Esophagus muscularis mucosa (tissue), 4 donors: Measurements from ENCODE around the gene DDX23. TPM values are rescaled to one million over a fixed set of nuclear protein-coding genes. Genes with fewer than 3 reads are reported as not detected.
"Not testable (repeated sequence)": the region's sequence is repeated elsewhere in the genome, so short reads cannot be mapped to it uniquely, and the experiment has no call there.

Source experiments
- DNase-seq: peaks from one replicate; pipeline ENCODE4 v3.0.0-alpha.2; 2017; ENCODE audit errors: extremely low spot score
- H3K27ac ChIP-seq, 4 donors: fragments of 200-600 bp; sonication (generic); replicated peaks in 1 of 4; 1 replicate in 3 of 4; 2 replicates in 1 of 4; pipeline ENCODE4 v1.5.1; 2016 to 2019; ENCODE audit warnings: mild to moderate bottlenecking in 1 of 4
- H3K27me3 ChIP-seq, 4 donors: fragments of 200-600 bp; sonication (generic); one replicate each; pipeline versions ENCODE4 v1.5.1 to v1.6.0; 2016 to 2019
- H3K36me3 ChIP-seq, 4 donors: fragments of 200-600 bp; sonication (generic); one replicate each; pipeline ENCODE4 v1.5.1; 2016 to 2019
- H3K4me1 ChIP-seq, 4 donors: fragments of 200-600 bp; sonication (generic); one replicate each; pipeline ENCODE4 v1.5.1; 2016 to 2019
- H3K4me3 ChIP-seq, 4 donors: fragments of 200-600 bp; sonication (generic); 1 replicate in 2 of 4; 2 replicates in 2 of 4; pipeline ENCODE4 v1.5.1; 2016 to 2019; ENCODE audit warnings: mild to moderate bottlenecking in 4 of 4, moderate library complexity in 1 of 4
- H3K9me3 ChIP-seq, 4 donors: fragments of 200-600 bp; sonication (generic); 1 replicate in 3 of 4; 2 replicates in 1 of 4; pipeline ENCODE4 v1.5.1; 2016 to 2019
- EP300 ChIP-seq: sonication (generic); formaldehyde crosslinking; IDR thresholded peaks from one replicate; pipeline ENCODE4 v1.6.1; 2017; ENCODE audit warnings: antibody characterized with exemption
- POLR2A ChIP-seq: fragments of 450-650 bp; IDR thresholded peaks from one replicate; pipeline ENCODE4 v1.6.1; 2017; ENCODE audit warnings: antibody characterized with exemption, moderate library complexity, mild to moderate bottlenecking, low read depth
- POLR2AphosphoS5 ChIP-seq, 2 donors: sonication (generic); formaldehyde crosslinking; IDR thresholded peaks; one replicate each; pipeline ENCODE4 v1.6.1; 2017; ENCODE audit warnings: antibody characterized with exemption in 2 of 2
- whole genome bisulfite sequencing: methylation state at CpG from one replicate; pipeline ENCODE4 v1.1.5; 2018; 5-methylcytosine and 5-hydroxymethylcytosine counted together
- intact Hi-C: fragments of 100-400 bp; cut with DNase I; formaldehyde crosslinking; loops from one replicate; pipeline ENCODE4 v1.15.1; 2023
- total RNA-seq, 4 donors: library from RNA; depleted of rRNA; stranded (reverse); fragments of >200 nt; gene quantifications; one replicate each; pipeline versions ENCODE4 v1.1.0 to v1.2.1, GENCODE V29; 2016
- TF ChIP-seq, protein P1 (sequence below), 3 experiments: fragments of 200-600 bp in 2 of 3; fragments of 450-650 bp in 1 of 3; sonication (generic) in 2 of 3; IDR thresholded peaks; one replicate each; pipeline ENCODE4 v1.5.1; 2017 to 2019; ENCODE audit warnings: antibody characterized with exemption in 3 of 3, mild to moderate bottlenecking in 2 of 3, moderate library complexity in 1 of 3

The DDX23 gene
- total RNA-seq, 4 donors from 2014 or later = 51.1 to 88.3 (median 74.1) TPM

DNA sequence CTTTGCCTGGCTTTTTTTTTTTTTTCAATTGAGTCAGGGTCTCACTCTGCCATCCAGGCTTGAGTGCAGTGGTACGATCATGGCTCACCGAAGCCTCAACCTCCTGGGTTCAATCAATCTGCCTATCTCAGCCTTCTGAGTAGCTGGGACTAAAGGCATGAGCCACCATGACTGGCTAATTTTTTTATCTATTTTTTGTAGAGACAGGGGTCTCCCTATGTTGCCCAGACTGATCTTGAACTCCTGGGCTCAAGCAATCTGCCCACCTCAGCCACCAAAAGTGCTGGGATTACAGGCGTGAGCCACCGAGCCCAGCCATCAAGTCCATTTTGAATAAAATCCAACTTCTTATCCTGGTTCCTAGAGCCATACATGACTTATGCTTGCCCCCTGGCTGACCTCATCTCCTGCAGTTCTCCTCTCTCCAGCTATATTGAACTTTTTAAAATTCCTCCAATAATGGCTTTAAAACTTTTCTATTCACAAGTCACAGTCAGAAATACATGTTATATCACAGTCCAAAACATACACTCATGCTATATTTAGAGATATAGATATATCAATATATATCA lies 24.1 kb upstream of the DDX23 start:
- Histone ChIP-seq H3K4me1 (no peaks in the 10 kb centered on the region), H3K27ac (no peak overlapping the region), H3K9me3 (no peaks in the 10 kb centered on the region), H3K36me3 (no peaks in the 10 kb centered on the region), H3K4me3 (no peak overlapping the region), H3K27me3 (peaks cover 0 to 29% (median under 1%) of the 10 kb centered on the region in 4 donors)
- TF ChIP-seq POLR2A (no peak), POLR2AphosphoS5 (IDR thresholded peaks at IDR 0.05) (no peak), EP300 (no peak)
- TF ChIP-seq, protein P1, sequence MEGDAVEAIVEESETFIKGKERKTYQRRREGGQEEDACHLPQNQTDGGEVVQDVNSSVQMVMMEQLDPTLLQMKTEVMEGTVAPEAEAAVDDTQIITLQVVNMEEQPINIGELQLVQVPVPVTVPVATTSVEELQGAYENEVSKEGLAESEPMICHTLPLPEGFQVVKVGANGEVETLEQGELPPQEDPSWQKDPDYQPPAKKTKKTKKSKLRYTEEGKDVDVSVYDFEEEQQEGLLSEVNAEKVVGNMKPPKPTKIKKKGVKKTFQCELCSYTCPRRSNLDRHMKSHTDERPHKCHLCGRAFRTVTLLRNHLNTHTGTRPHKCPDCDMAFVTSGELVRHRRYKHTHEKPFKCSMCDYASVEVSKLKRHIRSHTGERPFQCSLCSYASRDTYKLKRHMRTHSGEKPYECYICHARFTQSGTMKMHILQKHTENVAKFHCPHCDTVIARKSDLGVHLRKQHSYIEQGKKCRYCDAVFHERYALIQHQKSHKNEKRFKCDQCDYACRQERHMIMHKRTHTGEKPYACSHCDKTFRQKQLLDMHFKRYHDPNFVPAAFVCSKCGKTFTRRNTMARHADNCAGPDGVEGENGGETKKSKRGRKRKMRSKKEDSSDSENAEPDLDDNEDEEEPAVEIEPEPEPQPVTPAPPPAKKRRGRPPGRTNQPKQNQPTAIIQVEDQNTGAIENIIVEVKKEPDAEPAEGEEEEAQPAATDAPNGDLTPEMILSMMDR (IDR thresholded peaks at IDR 0.05) = no peak
- intact Hi-C loops = no loop called here
- DNase-seq = no peak
- WGBS = 71% methylated on average over 4 of the region's 4 CpGs

DNA sequence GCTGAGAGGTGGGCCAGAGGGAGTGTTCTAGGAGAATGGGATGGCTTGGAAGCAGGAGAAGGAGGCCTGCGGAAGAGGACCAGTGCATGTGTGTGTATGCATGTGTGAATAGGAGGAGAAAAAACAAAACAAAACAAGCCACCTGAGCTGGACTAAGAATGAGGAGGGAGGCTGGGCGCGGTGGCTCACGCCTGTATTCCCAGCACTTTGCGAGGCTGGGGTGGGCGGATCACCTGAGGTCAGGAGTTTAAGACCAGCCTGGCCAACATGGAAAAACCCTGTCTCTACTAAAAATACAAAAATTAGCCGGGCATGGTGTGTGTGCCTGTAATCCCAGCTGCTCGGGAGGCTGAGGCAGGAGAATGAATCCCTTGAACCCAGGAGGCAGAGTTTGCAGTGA lies 21.6 kb upstream of the DDX23 start:
- DNase-seq, H3K27ac ChIP-seq, H3K4me1 ChIP-seq, H3K27me3 ChIP-seq, H3K9me3 ChIP-seq, H3K36me3 ChIP-seq, H3K4me3 ChIP-seq, intact Hi-C loops: not testable (repeated sequence)
- 87% methylated on average over 8 of the region's 8 CpGs for WGBS

DNA sequence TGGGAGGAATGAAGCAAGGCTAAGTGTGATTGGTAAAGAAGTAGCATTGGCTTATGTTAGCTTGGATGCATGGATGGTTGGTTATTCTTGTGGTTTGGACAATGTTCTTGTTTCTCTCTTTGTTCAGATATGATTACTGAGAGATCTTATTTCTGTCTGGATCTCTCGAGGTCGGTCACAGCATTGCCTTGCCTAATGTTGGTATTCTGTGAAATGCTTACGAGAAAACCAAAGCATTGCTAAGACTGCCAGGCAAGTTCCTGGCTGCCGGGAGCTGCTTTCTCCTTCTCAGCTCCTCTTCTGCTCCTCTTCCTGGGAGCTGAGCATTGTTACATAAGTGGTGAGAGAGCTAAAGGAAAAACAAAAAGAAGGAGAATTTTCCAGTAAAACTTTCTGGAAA lies 21.1 kb upstream of the DDX23 start:
- intact Hi-C loops = no loop called here
- H3K4me1 ChIP-seq = no peaks in the 10 kb centered on the region
- H3K27me3 ChIP-seq = peaks cover 0 to under 1% (median 0%) of the 10 kb centered on the region in 4 donors
- no peaks in the 10 kb centered on the region for H3K9me3 ChIP-seq
- no peak for DNase-seq
- no peak overlapping the region for H3K27ac ChIP-seq
- WGBS = 69% methylated on average over 4 of the region's 4 CpGs
- TF ChIP-seq EP300 = no peak
- TF ChIP-seq POLR2AphosphoS5 (IDR thresholded peaks at IDR 0.05) = no peak
- TF ChIP-seq POLR2A = no peak
- TF ChIP-seq, protein P1 (IDR thresholded peaks at IDR 0.05) = no peak
- no peak overlapping the region for H3K4me3 ChIP-seq
- no peaks in the 10 kb centered on the region for H3K36me3 ChIP-seq

DNA sequence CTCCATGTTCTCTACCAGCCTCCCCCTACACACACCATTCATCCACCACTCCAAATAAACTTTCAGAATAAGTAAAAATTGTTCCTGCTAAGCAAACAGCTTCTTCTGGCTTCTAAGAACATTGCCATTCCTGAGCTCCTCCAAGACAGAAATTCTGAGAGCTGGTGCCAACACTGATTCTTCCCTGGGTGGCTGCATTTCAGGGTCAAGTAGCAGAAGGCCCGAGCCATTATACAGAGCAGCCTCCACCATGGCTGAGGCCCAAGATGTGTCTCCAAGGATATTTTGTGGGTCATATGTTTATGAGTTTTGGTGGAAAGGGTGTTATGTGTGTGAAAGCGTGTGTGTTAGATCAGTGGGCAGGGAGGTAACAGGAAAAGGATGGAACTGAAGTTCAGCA lies 17.2 kb upstream of the DDX23 start:
- TF ChIP-seq EP300 (no peak), POLR2AphosphoS5 (IDR thresholded peaks at IDR 0.05) (no peak), POLR2A (no peak)
- TF ChIP-seq, protein P1 (IDR thresholded peaks at IDR 0.05) = no peak
- Histone ChIP-seq H3K36me3 (no peaks in the 10 kb centered on the region), H3K27ac (no peak overlapping the region), H3K27me3 (peaks cover 0 to 9% (median 2%) of the 10 kb centered on the region in 4 donors), H3K9me3 (no peaks in the 10 kb centered on the region), H3K4me1 (peaks cover 4 to 17% (median 16%) of the 10 kb centered on the region in 4 donors), H3K4me3 (no peak overlapping the region)
- DNase-seq = no peak
- intact Hi-C loops = no loop called here
- WGBS = 67% methylated on average over 2 of the region's 2 CpGs

DNA sequence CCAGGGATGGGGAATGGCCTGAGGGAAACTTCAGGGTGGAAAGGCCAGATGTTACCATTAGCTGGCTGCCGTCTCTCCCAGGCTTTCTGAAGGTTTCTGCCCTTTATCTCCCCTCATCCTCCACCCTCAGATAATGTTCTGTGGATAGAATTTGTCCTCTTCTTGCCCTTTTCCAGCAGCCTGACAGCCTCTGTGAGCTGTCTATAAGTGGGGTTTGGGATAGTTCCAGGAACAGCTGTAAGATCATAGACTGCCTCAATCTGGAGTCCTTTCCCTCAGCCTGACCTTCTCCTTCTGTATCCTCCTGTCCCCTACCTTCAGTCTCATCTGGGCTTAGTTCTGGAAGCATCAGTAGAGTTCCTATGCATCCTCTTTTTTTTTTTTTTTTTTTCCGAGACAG lies 16.5 kb upstream of the DDX23 start:
- Histone ChIP-seq H3K9me3 (no peaks in the 10 kb centered on the region), H3K27me3 (peaks cover 0 to 16% (median 2%) of the 10 kb centered on the region in 4 donors), H3K4me3 (no peak overlapping the region), H3K36me3 (no peaks in the 10 kb centered on the region), H3K27ac (no peak overlapping the region), H3K4me1 (peaks cover 4 to 17% (median 16%) of the 10 kb centered on the region in 4 donors)
- no peak for DNase-seq
- TF ChIP-seq, protein P1 (IDR thresholded peaks at IDR 0.05) = no peak
- TF ChIP-seq POLR2AphosphoS5 (IDR thresholded peaks at IDR 0.05) (no peak), EP300 (no peak), POLR2A (no peak)
- 92% methylated on average over 2 of the region's 2 CpGs for WGBS
- intact Hi-C loops = no loop called here
